WTC11 (cell line): ENCODE results near the gene ZDHHC8.

Source experiments
- ATF1 ChIP-seq: sonication (generic); formaldehyde crosslinking; IDR thresholded peaks from 2 replicates; pipeline ENCODE4 v1.8.1; 2023; ENCODE audit warnings: mild to moderate bottlenecking, moderate library complexity, missing genetic modification reagents
- ELF4 ChIP-seq: sonication (generic); formaldehyde crosslinking; IDR thresholded peaks from 2 replicates; pipeline ENCODE4 v1.8.1; 2022; ENCODE audit warnings: low read depth, mild to moderate bottlenecking, moderate library complexity, missing genetic modification reagents
- SP1 ChIP-seq: sonication (generic); formaldehyde crosslinking; conservative IDR thresholded peaks from 2 replicates; pipeline ENCODE4 v1.8.1; 2022; ENCODE audit warnings: missing genetic modification reagents
- ZNF219 ChIP-seq: sonication (generic); formaldehyde crosslinking; IDR thresholded peaks from 2 replicates; pipeline ENCODE4 v1.8.0; 2023; ENCODE audit warnings: missing genetic modification reagents, mild to moderate bottlenecking, borderline replicate concordance
- TF ChIP-seq, protein P1 (sequence below): fragments of 200-600 bp; IDR thresholded peaks from 2 replicates; pipeline ENCODE4 v1.8.0; 2022; ENCODE audit warnings: antibody characterized with exemption

DNA sequence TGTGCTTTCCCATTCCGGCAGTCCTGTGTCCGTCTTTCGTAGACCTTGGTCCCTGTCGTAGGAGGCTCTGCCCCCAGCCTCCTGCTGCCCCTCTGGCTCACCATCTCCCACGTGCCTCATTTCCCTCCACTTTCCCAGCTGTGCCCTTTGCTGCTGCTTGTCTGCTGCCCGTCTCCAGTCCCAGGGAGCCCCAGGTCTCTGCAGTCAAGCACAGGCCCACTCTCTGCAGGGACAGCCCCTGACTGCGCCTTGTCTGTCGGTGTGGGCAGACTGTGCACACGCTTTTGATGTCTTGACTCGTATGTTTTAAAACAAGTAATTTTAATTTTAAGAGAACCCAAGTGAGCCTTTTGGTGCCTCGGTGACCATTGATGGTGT lies 39.1 kb upstream of the ZDHHC8 start:
- TF ChIP-seq, protein P1, sequence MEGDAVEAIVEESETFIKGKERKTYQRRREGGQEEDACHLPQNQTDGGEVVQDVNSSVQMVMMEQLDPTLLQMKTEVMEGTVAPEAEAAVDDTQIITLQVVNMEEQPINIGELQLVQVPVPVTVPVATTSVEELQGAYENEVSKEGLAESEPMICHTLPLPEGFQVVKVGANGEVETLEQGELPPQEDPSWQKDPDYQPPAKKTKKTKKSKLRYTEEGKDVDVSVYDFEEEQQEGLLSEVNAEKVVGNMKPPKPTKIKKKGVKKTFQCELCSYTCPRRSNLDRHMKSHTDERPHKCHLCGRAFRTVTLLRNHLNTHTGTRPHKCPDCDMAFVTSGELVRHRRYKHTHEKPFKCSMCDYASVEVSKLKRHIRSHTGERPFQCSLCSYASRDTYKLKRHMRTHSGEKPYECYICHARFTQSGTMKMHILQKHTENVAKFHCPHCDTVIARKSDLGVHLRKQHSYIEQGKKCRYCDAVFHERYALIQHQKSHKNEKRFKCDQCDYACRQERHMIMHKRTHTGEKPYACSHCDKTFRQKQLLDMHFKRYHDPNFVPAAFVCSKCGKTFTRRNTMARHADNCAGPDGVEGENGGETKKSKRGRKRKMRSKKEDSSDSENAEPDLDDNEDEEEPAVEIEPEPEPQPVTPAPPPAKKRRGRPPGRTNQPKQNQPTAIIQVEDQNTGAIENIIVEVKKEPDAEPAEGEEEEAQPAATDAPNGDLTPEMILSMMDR = no peak
- no peak for TF ChIP-seq ELF4
- no peak for TF ChIP-seq ATF1 (CRISPR knock-in tag)
- TF ChIP-seq ZNF219 (CRISPR knock-in tag) = no peak
- TF ChIP-seq SP1 = no peak
